ENCODE results near the gene ZNF750.
"Not testable (repeated sequence)": the region's sequence is repeated elsewhere in the genome, so short reads cannot be mapped to it uniquely, and the experiment has no call there.

Gene ZNF750

GRCh38 chr17:82788206-82789001 lies 51.4 kb downstream of the ZNF750 start:
- no peak overlapping the region for H3K27ac ChIP-seq (ENCODE audit: low read depth, low read length, poor library complexity, severe bottlenecking)
- no peak for TF ChIP-seq EZH2 (IDR thresholded peaks at IDR 0.05; ENCODE audit: borderline replicate concordance, low read length)
- no peak for TF ChIP-seq CTCF (IDR thresholded peaks at IDR 0.05; ENCODE audit: low read length)
- no peaks in the 10 kb centered on the region for H3K79me2 ChIP-seq (ENCODE audit: insufficient read depth, low read length)
- no peak overlapping the region for H2AFZ ChIP-seq (ENCODE audit: low read length)
- no peaks in the 10 kb centered on the region for H3F3A ChIP-seq (ENCODE audit: insufficient read depth, low read length)
- H3K9me2 ChIP-seq (ENCODE audit: low read depth, low read length), result no peaks in the 10 kb centered on the region
- H3K4me1 ChIP-seq (ENCODE audit: insufficient read depth, low read length, severe bottlenecking), result peaks cover 9% of the 10 kb centered on the region
- H3K4me2 ChIP-seq (ENCODE audit: low read length), result no peak overlapping the region
- no peaks in the 10 kb centered on the region for H3K27me3 ChIP-seq (ENCODE audit: insufficient read depth, low read length)
- H3K9ac ChIP-seq (ENCODE audit: low read length), result no peak overlapping the region
- H4K20me1 ChIP-seq (ENCODE audit: insufficient read depth, low read length), result no peaks in the 10 kb centered on the region
- H3K4me3 ChIP-seq (ENCODE audit: low read depth, low read length, poor library complexity, severe bottlenecking), result no peak overlapping the region
- H3K36me3 ChIP-seq (ENCODE audit: insufficient read depth, low read length), result peaks cover 9% of the 10 kb centered on the region; the same call in 1 of the 2 replicates
- no peaks in the 10 kb centered on the region for H3K9me3 ChIP-seq (ENCODE audit: low read length)

- Histone ChIP-seq H2AFZ (ENCODE audit: low read length) (no peak overlapping the region), H3K9me2 (ENCODE audit: low read depth, low read length) (no peaks in the 10 kb centered on the region), H3K4me3 (ENCODE audit: low read depth, low read length, poor library complexity, severe bottlenecking) (no peak overlapping the region), H4K20me1 (ENCODE audit: insufficient read depth, low read length) (no peaks in the 10 kb centered on the region), H3K4me1 (ENCODE audit: insufficient read depth, low read length, severe bottlenecking) (peaks cover 9% of the 10 kb centered on the region), H3F3A (ENCODE audit: insufficient read depth, low read length) (no peaks in the 10 kb centered on the region), H3K36me3 (ENCODE audit: insufficient read depth, low read length) (peaks cover 20% of the 10 kb centered on the region; the same call in 1 of the 2 replicates), H3K27me3 (ENCODE audit: insufficient read depth, low read length) (no peaks in the 10 kb centered on the region), H3K9ac (ENCODE audit: low read length) (no peak overlapping the region), H3K4me2 (ENCODE audit: low read length) (no peak overlapping the region), H3K79me2 (ENCODE audit: insufficient read depth, low read length) (no peaks in the 10 kb centered on the region), H3K27ac (ENCODE audit: low read depth, low read length, poor library complexity, severe bottlenecking) (peak overlapping the region; percentile 29), H3K9me3 (ENCODE audit: low read length) (no peaks in the 10 kb centered on the region)
- TF ChIP-seq EZH2 (IDR thresholded peaks at IDR 0.05; ENCODE audit: borderline replicate concordance, low read length) (no peak), CTCF (IDR thresholded peaks at IDR 0.05; ENCODE audit: low read length) (no peak)
Measured at GRCh38 chr17:82787081-82787848, 52.6 kb downstream of the ZNF750 start.

GRCh38 chr17:82786427-82786826 lies 53.4 kb downstream of the ZNF750 start:
- H2AFZ ChIP-seq (ENCODE audit: low read length), result no peak overlapping the region
- H3K9me2 ChIP-seq (ENCODE audit: low read depth, low read length), result no peaks in the 10 kb centered on the region
- peaks cover 20% of the 10 kb centered on the region; the same call in 1 of the 2 replicates for H3K36me3 ChIP-seq (ENCODE audit: insufficient read depth, low read length)
- 0 out of 2 replicates have a peak, but pooled peaks have one; percentile 3 for TF ChIP-seq CTCF (IDR thresholded peaks at IDR 0.05; ENCODE audit: low read length)
- TF ChIP-seq EZH2 (IDR thresholded peaks at IDR 0.05; ENCODE audit: borderline replicate concordance, low read length), result no peak
- H3K9ac ChIP-seq (ENCODE audit: low read length), result no peak overlapping the region
- no peaks in the 10 kb centered on the region for H3K9me3 ChIP-seq (ENCODE audit: low read length)
- H3F3A ChIP-seq (ENCODE audit: insufficient read depth, low read length), result no peaks in the 10 kb centered on the region
- H3K79me2 ChIP-seq (ENCODE audit: insufficient read depth, low read length), result no peaks in the 10 kb centered on the region
- peaks cover 13% of the 10 kb centered on the region for H3K4me1 ChIP-seq (ENCODE audit: insufficient read depth, low read length, severe bottlenecking)
- H4K20me1 ChIP-seq (ENCODE audit: insufficient read depth, low read length), result no peaks in the 10 kb centered on the region
- H3K4me3 ChIP-seq (ENCODE audit: low read depth, low read length, poor library complexity, severe bottlenecking), result no peak overlapping the region
- H3K27ac ChIP-seq (ENCODE audit: low read depth, low read length, poor library complexity, severe bottlenecking), result no peak overlapping the region
- no peak overlapping the region for H3K4me2 ChIP-seq (ENCODE audit: low read length)
- no peaks in the 10 kb centered on the region for H3K27me3 ChIP-seq (ENCODE audit: insufficient read depth, low read length)

- not testable (repeated sequence) for H3K9ac ChIP-seq (ENCODE audit: low read length); H3K4me3 ChIP-seq (ENCODE audit: low read depth, low read length, poor library complexity, severe bottlenecking); H3F3A ChIP-seq (ENCODE audit: insufficient read depth, low read length); H4K20me1 ChIP-seq (ENCODE audit: insufficient read depth, low read length); H3K9me3 ChIP-seq (ENCODE audit: low read length); H2AFZ ChIP-seq (ENCODE audit: low read length); H3K27ac ChIP-seq (ENCODE audit: low read depth, low read length, poor library complexity, severe bottlenecking); H3K4me2 ChIP-seq (ENCODE audit: low read length); H3K9me2 ChIP-seq (ENCODE audit: low read depth, low read length); H3K79me2 ChIP-seq (ENCODE audit: insufficient read depth, low read length); H3K27me3 ChIP-seq (ENCODE audit: insufficient read depth, low read length)
- Histone ChIP-seq H3K4me1 (ENCODE audit: insufficient read depth, low read length, severe bottlenecking) (peaks cover 13% of the 10 kb centered on the region), H3K36me3 (ENCODE audit: insufficient read depth, low read length) (peaks cover 19% of the 10 kb centered on the region; the same call in 1 of the 2 replicates)
Measured at GRCh38 chr17:82785581-82785980, 54.2 kb downstream of the ZNF750 start.

All from OCI-LY1 (cell line).